HepG2 (cell line): ENCODE results near the gene MADD. TPM values are rescaled to one million over a fixed set of nuclear protein-coding genes. Genes with fewer than 3 reads are reported as not detected.
A peak's percentile ranks its signal among the peaks of the same experiment; 100 is the strongest.

Experiments
- ATAC-seq: fragments of 200-7000 bp; cut with Tn5 transposase; 3 replicates; pipeline ENCODE4 v1.9.1; 2020; ENCODE audit warnings: mild to moderate bottlenecking, moderate library complexity
- BruUV-seq: library from RNA; stranded (reverse); fragments of 400-500 nt; replicated peaks from 2 replicates; lab custom pipeline; 2021; lab: Mats Ljungman, UMichigan
- CTCF ChIA-PET: fragments of 300-600 bp; formaldehyde crosslinking; extraction: SDS; loops from one replicate; lab custom pipeline; 2021; ENCODE audit warnings: low total read pairs, inconsistent platforms, low intra/inter-chr PET ratio; lab: Yijun Ruan, JAX
- POLR2A ChIA-PET: fragments of 350-600 bp; sonication (Branson Sonifier 250); formaldehyde crosslinking; loops from one replicate; lab custom pipeline; 2020; ENCODE audit warnings: antibody characterized with exemption, inconsistent platforms; lab: Yijun Ruan, JAX
- DNase-seq: peaks from one replicate; pipeline ENCODE4 v3.0.0-alpha.2; 2015; ENCODE audit warnings: low spot score
- FAIRE-seq: peaks from 3 replicates; lab custom pipeline; 2011; peaks lifted over from hg19 to GRCh38; lab: Jason Lieb, UNC
- H2AFZ ChIP-seq: one replicate; pipeline ENCODE4 v1.6.1; 2011; ENCODE audit warnings: low read length, inconsistent platforms
- H3K27ac ChIP-seq: fragments of 300-600 bp; 3 replicates; pipeline ENCODE4 v1.8.0; 2011; ENCODE audit warnings: mixed run types, mild to moderate bottlenecking, mixed read lengths, low read length, inconsistent platforms; ENCODE audit not compliant: insufficient read depth; ENCODE audit errors: extremely low read length
- H3K27me3 ChIP-seq, 2 experiments: fragments of 200-600 bp in 1 of 2; 2 replicates in 1 of 2; 3 replicates in 1 of 2; pipeline versions ENCODE4 v1.6.0 to v1.8.0; 2011; ENCODE audit warnings: low read length in 2 of 2, mild to moderate bottlenecking in 2 of 2, moderate library complexity in 2 of 2, inconsistent platforms in 1 of 2; ENCODE audit not compliant: insufficient read depth in 2 of 2, control insufficient read depth in 1 of 2
- H3K36me3 ChIP-seq, 2 experiments: fragments of 200-600 bp in 1 of 2; replicated peaks in 1 of 2; 2 replicates in 1 of 2; 3 replicates in 1 of 2; pipeline versions ENCODE4 v1.5.1 to v1.8.0; 2011; ENCODE audit warnings: low read length in 2 of 2, inconsistent platforms in 1 of 2; ENCODE audit not compliant: insufficient read depth in 2 of 2, control insufficient read depth in 1 of 2
- H3K4me1 ChIP-seq: 2 replicates; pipeline ENCODE4 v1.5.1; 2012; ENCODE audit warnings: low read length, inconsistent platforms; ENCODE audit not compliant: insufficient read depth
- H3K4me2 ChIP-seq: 2 replicates; pipeline ENCODE4 v1.6.0; 2011; ENCODE audit warnings: low read depth, low read length, inconsistent platforms
- H3K4me3 ChIP-seq, 3 experiments: fragments of 200-600 bp in 1 of 3; sonication (generic), shearing (Covaris generic) in 1 of 3; replicated peaks in 1 of 3; 2 replicates each; pipeline ENCODE4 v1.5.1; 2011 to 2016; ENCODE audit warnings: low read length in 3 of 3, inconsistent platforms in 2 of 3, low read depth in 2 of 3, mild to moderate bottlenecking in 2 of 3, control low read depth in 1 of 3, mixed read lengths in 1 of 3; ENCODE audit not compliant: insufficient read depth in 1 of 3
- H3K79me2 ChIP-seq: one replicate; pipeline ENCODE4 v1.6.1; 2011; ENCODE audit warnings: low read length, inconsistent platforms; ENCODE audit not compliant: insufficient read depth
- H3K9ac ChIP-seq: 2 replicates; pipeline ENCODE4 v1.6.0; 2011; ENCODE audit warnings: mild to moderate bottlenecking, low read depth, low read length, inconsistent platforms; ENCODE audit not compliant: insufficient read depth
- H3K9me3 ChIP-seq: 2 replicates; pipeline ENCODE4 v1.5.1; 2012; ENCODE audit warnings: mild to moderate bottlenecking, low read length
- H4K20me1 ChIP-seq: 2 replicates; pipeline ENCODE4 v1.6.0; 2011; ENCODE audit warnings: inconsistent platforms, mild to moderate bottlenecking, low read length, moderate library complexity; ENCODE audit not compliant: insufficient read depth
- MIER2 ChIP-seq: IDR thresholded peaks from 2 replicates; pipeline ENCODE4 v1.6.1; 2016; ENCODE audit warnings: missing biosample characterization, missing genetic modification reagents
- MNT ChIP-seq: fragments of 450-650 bp; IDR thresholded peaks from 2 replicates; pipeline ENCODE4 v1.6.1; 2016
- POLR2AphosphoS2 ChIP-seq: IDR thresholded peaks from 2 replicates; pipeline ENCODE4 v1.6.1; 2011; ENCODE audit warnings: low read depth, low read length, improper control_type of control experiment
- RAD21 ChIP-seq: fragments of 450-650 bp; formaldehyde crosslinking; IDR thresholded peaks from 2 replicates; pipeline ENCODE4 v1.5.0; 2020; ENCODE audit warnings: mild to moderate bottlenecking
- SIN3B ChIP-seq: fragments of 150-350 bp; IDR thresholded peaks from 2 replicates; pipeline ENCODE4 v1.6.1; 2014; ENCODE audit warnings: low read length
- UBTF ChIP-seq: sonication (generic); formaldehyde crosslinking; IDR thresholded peaks from 2 replicates; pipeline ENCODE4 v1.4.0; 2020; ENCODE audit warnings: mild to moderate bottlenecking, missing genetic modification reagents
- ZC3H4 ChIP-seq: sonication (generic); formaldehyde crosslinking; IDR thresholded peaks from 2 replicates; pipeline ENCODE4 v1.4.0; 2020; ENCODE audit warnings: missing genetic modification reagents, borderline replicate concordance
- WGBS: methylation state at CpG from one replicate; pipeline ENCODE4 v1.1.6; 2017; ENCODE audit warnings: low lambda C conversion rate; 5-methylcytosine and 5-hydroxymethylcytosine counted together
- in situ Hi-C: cut with HindIII; loops from 2 replicates; pipeline ENCODE4 v1.10.0; 2017; ENCODE audit warnings: low pct_unique_long_range_greater_than_20kb; ENCODE audit not compliant: extremely low pct_ligation_motif_present
- intact Hi-C: fragments of 100-400 bp; cut with micrococcal nuclease; formaldehyde crosslinking; loops from one replicate; pipeline ENCODE4 v1.10.0; 2022; ENCODE audit not compliant: unreplicated experiment
- polyA plus RNA-seq, 8 experiments: library from polyadenylated mRNA; depleted of rRNA in 3 of 8; stranded (reverse) in 7 of 8; unstranded in 1 of 8; fragments of >200 nt; fragmentation: Illumina TruSeq in 4 of 8; extraction: Trizol in 4 of 8; gene quantifications; 2 replicates each; pipeline versions ENCODE4 v1.2.1 to v1.2.3, GENCODE V29; 2011 to 2016; ENCODE audit warnings: low read depth in 4 of 8, missing spikeins in 1 of 8, mixed read lengths in 1 of 8; ENCODE audit not compliant: insufficient read depth in 1 of 8
- total RNA-seq, 5 experiments: library from RNA; depleted of rRNA; stranded (reverse); fragments of >200 nt; fragmentation: Illumina TruSeq; extraction: Trizol; gene quantifications; 2 replicates each; pipeline ENCODE4 v1.2.3, GENCODE V29; 2016; ENCODE audit warnings: low read depth in 1 of 5
- TF ChIP-seq, protein P1 (sequence below): IDR thresholded peaks from 2 replicates; pipeline ENCODE4 v1.6.1; 2016; ENCODE audit warnings: low read depth, missing genetic modification reagents, missing compliant biosample characterization

The MADD gene
- total and polyA plus RNA-seq, 2 of the 13 experiments (the other 11 are each of a cell fraction or from before 2014, with no cell fraction given): 18.0 to 29.2 TPM

DNA sequence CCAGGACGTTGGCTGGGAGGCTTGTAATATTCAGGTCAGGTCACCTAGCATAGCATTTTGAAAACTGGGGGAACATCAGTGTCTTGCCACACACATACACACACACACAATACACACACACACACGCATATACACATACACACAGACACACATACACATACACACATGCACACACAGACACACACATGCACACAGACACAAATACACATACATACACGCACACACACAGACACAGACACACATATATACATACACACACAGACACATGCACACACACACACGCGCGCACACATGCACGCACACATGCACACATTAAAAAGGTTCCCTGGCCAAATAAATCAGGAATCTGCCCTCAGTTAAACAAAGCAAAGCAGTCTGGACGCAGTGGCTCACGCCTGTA is 70.1 kb downstream of the MADD start:
- Histone ChIP-seq H3K9me3 (no peaks in the 10 kb centered on the region), H3K9ac (no peak overlapping the region), H3K4me3 (no peak overlapping the region), H3K4me1 (peaks cover 16% of the 10 kb centered on the region), H3K79me2 (no peaks in the 10 kb centered on the region), H3K27ac (no peak overlapping the region), H3K36me3 (no peaks in the 10 kb centered on the region), H3K4me2 (no peak overlapping the region), H4K20me1 (no peaks in the 10 kb centered on the region), H3K27me3 (peaks cover 7 to 42% of the 10 kb centered on the region in 2 experiments; a peak in 4 of 5 replicates), H2AFZ (no peak overlapping the region)
- ChIA-PET CTCF (no interaction called here), POLR2A (no interaction called here)
- BruUV-seq: no TSS peak
- DNase-seq: no peak
- intact Hi-C loops (no loop called here), in situ Hi-C loops (no loop called here)
- 64% methylated on average over 9 of the region's 9 CpGs for WGBS
- TF ChIP-seq, protein P1, sequence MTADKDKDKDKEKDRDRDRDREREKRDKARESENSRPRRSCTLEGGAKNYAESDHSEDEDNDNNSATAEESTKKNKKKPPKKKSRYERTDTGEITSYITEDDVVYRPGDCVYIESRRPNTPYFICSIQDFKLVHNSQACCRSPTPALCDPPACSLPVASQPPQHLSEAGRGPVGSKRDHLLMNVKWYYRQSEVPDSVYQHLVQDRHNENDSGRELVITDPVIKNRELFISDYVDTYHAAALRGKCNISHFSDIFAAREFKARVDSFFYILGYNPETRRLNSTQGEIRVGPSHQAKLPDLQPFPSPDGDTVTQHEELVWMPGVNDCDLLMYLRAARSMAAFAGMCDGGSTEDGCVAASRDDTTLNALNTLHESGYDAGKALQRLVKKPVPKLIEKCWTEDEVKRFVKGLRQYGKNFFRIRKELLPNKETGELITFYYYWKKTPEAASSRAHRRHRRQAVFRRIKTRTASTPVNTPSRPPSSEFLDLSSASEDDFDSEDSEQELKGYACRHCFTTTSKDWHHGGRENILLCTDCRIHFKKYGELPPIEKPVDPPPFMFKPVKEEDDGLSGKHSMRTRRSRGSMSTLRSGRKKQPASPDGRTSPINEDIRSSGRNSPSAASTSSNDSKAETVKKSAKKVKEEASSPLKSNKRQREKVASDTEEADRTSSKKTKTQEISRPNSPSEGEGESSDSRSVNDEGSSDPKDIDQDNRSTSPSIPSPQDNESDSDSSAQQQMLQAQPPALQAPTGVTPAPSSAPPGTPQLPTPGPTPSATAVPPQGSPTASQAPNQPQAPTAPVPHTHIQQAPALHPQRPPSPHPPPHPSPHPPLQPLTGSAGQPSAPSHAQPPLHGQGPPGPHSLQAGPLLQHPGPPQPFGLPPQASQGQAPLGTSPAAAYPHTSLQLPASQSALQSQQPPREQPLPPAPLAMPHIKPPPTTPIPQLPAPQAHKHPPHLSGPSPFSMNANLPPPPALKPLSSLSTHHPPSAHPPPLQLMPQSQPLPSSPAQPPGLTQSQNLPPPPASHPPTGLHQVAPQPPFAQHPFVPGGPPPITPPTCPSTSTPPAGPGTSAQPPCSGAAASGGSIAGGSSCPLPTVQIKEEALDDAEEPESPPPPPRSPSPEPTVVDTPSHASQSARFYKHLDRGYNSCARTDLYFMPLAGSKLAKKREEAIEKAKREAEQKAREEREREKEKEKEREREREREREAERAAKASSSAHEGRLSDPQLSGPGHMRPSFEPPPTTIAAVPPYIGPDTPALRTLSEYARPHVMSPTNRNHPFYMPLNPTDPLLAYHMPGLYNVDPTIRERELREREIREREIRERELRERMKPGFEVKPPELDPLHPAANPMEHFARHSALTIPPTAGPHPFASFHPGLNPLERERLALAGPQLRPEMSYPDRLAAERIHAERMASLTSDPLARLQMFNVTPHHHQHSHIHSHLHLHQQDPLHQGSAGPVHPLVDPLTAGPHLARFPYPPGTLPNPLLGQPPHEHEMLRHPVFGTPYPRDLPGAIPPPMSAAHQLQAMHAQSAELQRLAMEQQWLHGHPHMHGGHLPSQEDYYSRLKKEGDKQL (CRISPR knock-in tag): no peak
- no peak for TF ChIP-seq RAD21 (CRISPR knock-in tag)
- TF ChIP-seq POLR2AphosphoS2: no peak
- TF ChIP-seq SIN3B: no peak
- TF ChIP-seq UBTF (CRISPR knock-in tag): no peak
- no peak for TF ChIP-seq MIER2 (CRISPR knock-in tag)
- no peak for TF ChIP-seq ZC3H4 (CRISPR knock-in tag)
- TF ChIP-seq MNT: peak; percentile 32; the same call in 1 of the 2 replicates
- no peak for FAIRE-seq
- no peak for ATAC-seq
